CD14-positive monocyte (primary cell): ENCODE measurements around the gene STN1. TPM values are rescaled to one million over a fixed set of nuclear protein-coding genes. Genes with fewer than 3 reads are reported as not detected.

Experiments
- DNase-seq, 3 donors: peaks; one replicate each; pipeline ENCODE4 v3.0.0-alpha.2; 2011 to 2022
- H2AFZ ChIP-seq: 2 replicates; pipeline ENCODE4 v1.6.0; 2012; ENCODE audit warnings: mild to moderate bottlenecking, low read depth, low read length, inconsistent platforms; ENCODE audit not compliant: insufficient read depth, poor library complexity, severe bottlenecking
- H3K27ac ChIP-seq, 2 donors: 1 replicate in 1 of 2; 2 replicates in 1 of 2; pipeline ENCODE4 v1.5.1; 2012 to 2013; ENCODE audit warnings: low read length in 2 of 2, control low read depth in 1 of 2, inconsistent platforms in 1 of 2, low read depth in 1 of 2, mild to moderate bottlenecking in 1 of 2
- H3K27me3 ChIP-seq, 2 donors: one replicate each; pipeline versions ENCODE4 v1.6.0 to v1.6.1; 2011 to 2013; ENCODE audit warnings: low read length in 2 of 2; ENCODE audit not compliant: control insufficient read depth in 2 of 2, insufficient read depth in 2 of 2
- H3K36me3 ChIP-seq, 2 donors: replicated peaks in 1 of 2; 1 replicate in 1 of 2; 2 replicates in 1 of 2; pipeline versions ENCODE4 v1.5.1 to v1.6.1; 2012 to 2013; ENCODE audit warnings: low read length in 2 of 2, control low read depth in 1 of 2, inconsistent platforms in 1 of 2, mild to moderate bottlenecking in 1 of 2; ENCODE audit not compliant: insufficient read depth in 2 of 2, control insufficient read depth in 1 of 2
- H3K4me1 ChIP-seq, 2 donors: 1 replicate in 1 of 2; 2 replicates in 1 of 2; pipeline versions ENCODE4 v1.5.1 to v1.6.1; 2012 to 2013; ENCODE audit warnings: low read length in 2 of 2, control low read depth in 1 of 2, inconsistent platforms in 1 of 2, mild to moderate bottlenecking in 1 of 2, moderate library complexity in 1 of 2; ENCODE audit not compliant: insufficient read depth in 2 of 2, control insufficient read depth in 1 of 2
- H3K4me2 ChIP-seq: replicated peaks from 2 replicates; pipeline ENCODE3; 2012; ENCODE audit warnings: low read length, moderate library complexity, mild to moderate bottlenecking; ENCODE audit not compliant: poor library complexity, severe bottlenecking; ENCODE audit errors: extremely low read depth
- H3K4me3 ChIP-seq, 3 experiments: fragments of 200-600 bp in 1 of 3; sonication (generic) in 1 of 3; replicated peaks in 1 of 3; 1 replicate in 2 of 3; 2 replicates in 1 of 3; pipeline ENCODE4 v1.5.1; 2011 to 2013; ENCODE audit warnings: low read length in 3 of 3, mild to moderate bottlenecking in 3 of 3, control low read depth in 2 of 3, low read depth in 2 of 3, inconsistent platforms in 1 of 3, moderate library complexity in 1 of 3
- H3K79me2 ChIP-seq: 2 replicates; pipeline ENCODE4 v1.6.0; 2012; ENCODE audit warnings: mild to moderate bottlenecking, control low read depth, inconsistent platforms, low read length, moderate library complexity; ENCODE audit not compliant: insufficient read depth
- H3K9ac ChIP-seq: 2 replicates; pipeline ENCODE4 v1.6.0; 2017; ENCODE audit warnings: low read length, mild to moderate bottlenecking; ENCODE audit not compliant: insufficient read depth, poor library complexity, severe bottlenecking
- H3K9me3 ChIP-seq, 2 donors: replicated peaks in 1 of 2; 1 replicate in 1 of 2; 2 replicates in 1 of 2; pipeline versions ENCODE4 v1.5.1 to v1.6.1; 2012 to 2013; ENCODE audit warnings: low read length in 2 of 2, control low read depth in 1 of 2; ENCODE audit not compliant: control insufficient read depth in 1 of 2, insufficient read depth in 1 of 2
- H4K20me1 ChIP-seq: 2 replicates; pipeline ENCODE4 v1.6.0; 2012; ENCODE audit warnings: mild to moderate bottlenecking, low read length, control low read depth, moderate library complexity; ENCODE audit not compliant: insufficient read depth
- H3K27ac Mint-ChIP-seq, 7 donors: one replicate each; pipeline ENCODE4 v1.8.0; 2020; ENCODE audit warnings: mild to moderate bottlenecking in 7 of 7, mixed read lengths in 7 of 7, moderate library complexity in 6 of 7, inconsistent platforms in 2 of 7
- H3K27me3 Mint-ChIP-seq, 3 donors: one replicate each; pipeline ENCODE4 v1.8.0; 2021 to 2022; ENCODE audit warnings: low read depth in 3 of 3, mild to moderate bottlenecking in 3 of 3, mixed read lengths in 3 of 3, moderate library complexity in 3 of 3, inconsistent platforms in 1 of 3
- H3K36me3 Mint-ChIP-seq, 2 donors: one replicate each; pipeline ENCODE4 v1.8.0; 2020; ENCODE audit warnings: mixed read lengths in 2 of 2, inconsistent platforms in 1 of 2, mild to moderate bottlenecking in 1 of 2
- H3K4me1 Mint-ChIP-seq: one replicate; pipeline ENCODE4 v1.8.0; 2020; ENCODE audit warnings: mild to moderate bottlenecking, mixed read lengths
- H3K4me3 Mint-ChIP-seq, 2 donors: one replicate each; pipeline ENCODE4 v1.8.0; 2020; ENCODE audit warnings: mild to moderate bottlenecking in 2 of 2, mixed read lengths in 2 of 2, moderate library complexity in 1 of 2
- H3K9me3 Mint-ChIP-seq, 7 donors: one replicate each; pipeline ENCODE4 v1.8.0; 2020 to 2022; ENCODE audit warnings: mixed read lengths in 7 of 7, mild to moderate bottlenecking in 6 of 7, moderate library complexity in 6 of 7, inconsistent platforms in 2 of 7
- CTCF ChIP-seq: fragments of 200-600 bp; IDR thresholded peaks from one replicate; pipeline ENCODE4 v1.8.0; 2022; ENCODE audit warnings: antibody characterized with exemption, mild to moderate bottlenecking
- WGBS: methylation state at CpG from one replicate; pipeline ENCODE4 v1.1.5; 2013; ENCODE audit warnings: missing lambda C conversion rate; ENCODE audit not compliant: insufficient coverage; 5-methylcytosine and 5-hydroxymethylcytosine counted together
- intact Hi-C, 2 donors: fragments of 100-400 bp; cut with micrococcal nuclease; formaldehyde crosslinking; loops; one replicate each; pipeline versions ENCODE4 v1.15.0 to v1.15.1; 2023
- polyA plus RNA-seq, 3 donors: library from polyadenylated mRNA; depleted of rRNA in 1 of 3; unstranded in 2 of 3; stranded (reverse) in 1 of 3; fragments of 300-500 nt in 2 of 3; fragments of >200 nt in 1 of 3; fragmentation: Illumina TruSeq in 2 of 3; gene quantifications; 1 replicate in 2 of 3; 2 replicates in 1 of 3; pipeline ENCODE4 v1.2.3, GENCODE V29; 2012 to 2021

STN1 gene
- polyA plus RNA-seq, 3 donors: 19.3 to 37.4 (median 35.9) TPM

- no peak overlapping the region for H3K27ac ChIP-seq
- no peak overlapping the region for H3K27ac Mint-ChIP-seq
- no peak overlapping the region for H3K4me2 ChIP-seq
- no peak for DNase-seq
- H3K79me2 ChIP-seq: no peaks in the 10 kb centered on the region
- H4K20me1 ChIP-seq: no peaks in the 10 kb centered on the region
- peaks cover 5% of the 10 kb centered on the region for H3K4me1 Mint-ChIP-seq
- H3K36me3 ChIP-seq: no peaks in the 10 kb centered on the region
- no peak for TF ChIP-seq CTCF
- H2AFZ ChIP-seq: no peak overlapping the region
- peaks cover 4% of the 10 kb centered on the region in 2 donors for H3K4me1 ChIP-seq
- no peak overlapping the region for H3K4me3 ChIP-seq
- no peak overlapping the region for H3K9ac ChIP-seq
- peaks cover 0 to 9% (median 3%) of the 10 kb centered on the region in 3 donors for H3K27me3 Mint-ChIP-seq
- H3K9me3 Mint-ChIP-seq: no peaks in the 10 kb centered on the region
- H3K9me3 ChIP-seq: no peaks in the 10 kb centered on the region
- intact Hi-C loops: no loop called here
- H3K4me3 Mint-ChIP-seq: no peak overlapping the region
- H3K36me3 Mint-ChIP-seq: no peaks in the 10 kb centered on the region
- H3K27me3 ChIP-seq: no peaks in the 10 kb centered on the region
- no CpG with 5 or more reads among the region's 4 CpGs for WGBS
Observed at GRCh38 chr10:103840740-103841070, 77.3 kb downstream of the STN1 start.

GRCh38 chr10:103839872-103840739 is 77.9 kb downstream of the STN1 start:
- H3K4me1 Mint-ChIP-seq: no peaks in the 10 kb centered on the region
- Histone ChIP-seq H2AFZ (no peak overlapping the region), H3K4me1 (no peaks in the 10 kb centered on the region), H3K27ac (no peak overlapping the region), H3K4me2 (no peak overlapping the region), H3K4me3 (no peak overlapping the region), H3K27me3 (no peaks in the 10 kb centered on the region), H3K36me3 (no peaks in the 10 kb centered on the region), H3K9ac (no peak overlapping the region), H3K79me2 (no peaks in the 10 kb centered on the region), H3K9me3 (no peaks in the 10 kb centered on the region), H4K20me1 (no peaks in the 10 kb centered on the region)
- WGBS: 71% methylated on average over 12 of the region's 18 CpGs
- no peak overlapping the region for H3K4me3 Mint-ChIP-seq
- no peak overlapping the region for H3K27ac Mint-ChIP-seq
- H3K36me3 Mint-ChIP-seq: no peaks in the 10 kb centered on the region
- intact Hi-C loops: no loop called here
- no peak for DNase-seq
- H3K9me3 Mint-ChIP-seq: no peaks in the 10 kb centered on the region
- peaks cover 0 to 9% (median 3%) of the 10 kb centered on the region in 3 donors for H3K27me3 Mint-ChIP-seq
- TF ChIP-seq CTCF: no peak
